ENCODE data around the gene SLC16A5. TPM values are rescaled to one million over a fixed set of nuclear protein-coding genes. Genes with fewer than 3 reads are reported as not detected.
"Not testable (repeated sequence)": the region's sequence is repeated elsewhere in the genome, so short reads cannot be mapped to it uniquely, and the experiment has no call there.

Gene SLC16A5
- total and polyA plus RNA-seq, 2 donors (not counting 1 experiment from before 2014, with no cell fraction given), result 9.3 to 14.5 TPM

- no peaks in the 10 kb centered on the region for H3K27me3 Mint-ChIP-seq
- DNase-seq, result no peak
- peaks cover 30% of the 10 kb centered on the region for H3K4me1 Mint-ChIP-seq
- no peaks in the 10 kb centered on the region for H3K9me3 Mint-ChIP-seq (ENCODE audit: insufficient read depth)
- intact Hi-C loops (cut with micrococcal nuclease), result no loop called here
- no peaks in the 10 kb centered on the region for H3K27me3 ChIP-seq (replicated peaks in 1 of 4; ENCODE audit: control extremely low read depth in 1 of 4, control insufficient read depth in 3 of 4, insufficient read depth in 4 of 4, low read length in 3 of 4)
- POLR2A ChIA-PET, result interaction anchor here (2.2 to 3.5 kb wide), 2 partner anchors 17 to 50 kb away, joined by 7 to 49 read pairs; partner anchors contain the start of gene SUMO2
- no peaks in the 10 kb centered on the region for H3K79me2 ChIP-seq (ENCODE audit: control insufficient read depth, insufficient read depth, low read length)
- peak overlapping the region; percentile 32 for H3K27ac Mint-ChIP-seq
- peaks cover 11 to 23% of the 10 kb centered on the region in 2 donors for H3K4me1 ChIP-seq (ENCODE audit: control insufficient read depth in 2 of 2, insufficient read depth in 2 of 2, low read length in 2 of 2)
- no peak overlapping the region for H3K4me3 Mint-ChIP-seq
- ATAC-seq (ENCODE audit: low read depth), result no peak
- CTCF ChIA-PET, result interaction anchor here (0.6 to 13.4 kb wide), 10 partner anchors 12 to 323 kb away, joined by 3 to 262 read pairs (median 4); partner anchors contain the start of genes ARMC7, NUP85 and SUMO2
- no peak overlapping the region for H3K9ac ChIP-seq (ENCODE audit: low read length)
- WGBS (ENCODE audit: insufficient coverage), result no CpG with 5 or more reads among the region's 3 CpGs
- no peaks in the 10 kb centered on the region for H3K9me3 ChIP-seq (ENCODE audit: control extremely low read depth in 1 of 3, control insufficient read depth in 2 of 3, insufficient read depth in 1 of 3, low read length in 2 of 3)
- H4K20me1 ChIP-seq (ENCODE audit: control insufficient read depth, insufficient read depth, low read length, poor library complexity, severe bottlenecking), result peaks cover 23% of the 10 kb centered on the region
- H3K4me2 ChIP-seq (replicated peaks; ENCODE audit: low read depth, low read length, poor library complexity, severe bottlenecking), result no peak overlapping the region
- H3K36me3 ChIP-seq (replicated peaks in 1 of 2; ENCODE audit: control extremely low read depth in 1 of 2, control insufficient read depth in 1 of 2, extremely low read depth in 1 of 2, insufficient read depth in 2 of 2, low read length in 1 of 2), result peaks cover 0 to 20% of the 10 kb centered on the region in 2 experiments
- no peak overlapping the region for H2AFZ ChIP-seq (ENCODE audit: insufficient read depth, low read depth, low read length, poor library complexity, severe bottlenecking)
- no peak overlapping the region for H3K27ac ChIP-seq (ENCODE audit: low read length in 2 of 2)
- H3K4me3 ChIP-seq (ENCODE audit: control extremely low read depth in 1 of 5, extremely low read depth in 1 of 5, insufficient read depth in 1 of 5, low read depth in 2 of 5, low read length in 4 of 5), result no peak overlapping the region
- TF ChIP-seq CTCF (IDR thresholded peaks at IDR 0.05) (no peak), EZH2 (IDR thresholded peaks at IDR 0.05; ENCODE audit: borderline replicate concordance, insufficient read depth, low read depth, low read length, poor library complexity, severe bottlenecking) (no peak)
These were observed 45.2 kb downstream of the SLC16A5 start for GRCh38 chr17:75133001-75133400.

- H3K27ac Mint-ChIP-seq, result peak overlapping the region; percentile 67
- intact Hi-C loops (cut with micrococcal nuclease); H3K9me3 Mint-ChIP-seq (ENCODE audit: insufficient read depth); H3K9ac ChIP-seq (ENCODE audit: low read length); H3K4me3 Mint-ChIP-seq; H3K27me3 Mint-ChIP-seq; DNase-seq; ATAC-seq (ENCODE audit: low read depth); H3K27ac ChIP-seq (ENCODE audit: low read length in 2 of 2); H3K9me3 ChIP-seq (ENCODE audit: control extremely low read depth in 1 of 3, control insufficient read depth in 2 of 3, insufficient read depth in 1 of 3, low read length in 2 of 3); H3K27me3 ChIP-seq (replicated peaks in 1 of 4; ENCODE audit: control extremely low read depth in 1 of 4, control insufficient read depth in 3 of 4, insufficient read depth in 4 of 4, low read length in 3 of 4); H3K79me2 ChIP-seq (ENCODE audit: control insufficient read depth, insufficient read depth, low read length); H2AFZ ChIP-seq (ENCODE audit: insufficient read depth, low read depth, low read length, poor library complexity, severe bottlenecking); H3K4me3 ChIP-seq (ENCODE audit: control extremely low read depth in 1 of 5, extremely low read depth in 1 of 5, insufficient read depth in 1 of 5, low read depth in 2 of 5, low read length in 4 of 5); H3K4me2 ChIP-seq (replicated peaks; ENCODE audit: low read depth, low read length, poor library complexity, severe bottlenecking): not testable (repeated sequence)
- Histone ChIP-seq H3K36me3 (replicated peaks in 1 of 2; ENCODE audit: control extremely low read depth in 1 of 2, control insufficient read depth in 1 of 2, extremely low read depth in 1 of 2, insufficient read depth in 2 of 2, low read length in 1 of 2) (peaks cover 0 to 18% of the 10 kb centered on the region in 2 experiments), H3K4me1 (ENCODE audit: control insufficient read depth in 2 of 2, insufficient read depth in 2 of 2, low read length in 2 of 2) (peaks cover 11 to 23% of the 10 kb centered on the region in 2 donors), H4K20me1 (ENCODE audit: control insufficient read depth, insufficient read depth, low read length, poor library complexity, severe bottlenecking) (peaks cover 20% of the 10 kb centered on the region)
- H3K4me1 Mint-ChIP-seq, result peaks cover 24% of the 10 kb centered on the region
- WGBS (ENCODE audit: insufficient coverage), result 96% methylated on average over 9 of the region's 14 CpGs
- CTCF ChIA-PET, result interaction anchor here (13.4 kb wide), 1 partner anchor 20 kb away, joined by 262 read pairs; the partner anchor contains the start of gene ARMC7
- POLR2A ChIA-PET, result interaction anchor here (0.7 kb wide), 1 partner anchor 17 kb away, joined by 3 read pairs; no protein-coding TSS in a partner anchor
These were observed 46.0 kb downstream of the SLC16A5 start for GRCh38 chr17:75133607-75134347.
